IMR-90 (cell line): Measurements from ENCODE around the gene TIGD4. TPM values are rescaled to one million over a fixed set of nuclear protein-coding genes. Genes with fewer than 3 reads are reported as not detected.

Experiments
- ATAC-seq: fragments of 200-7000 bp; cut with Tn5 transposase; 2 replicates; pipeline ENCODE4 v1.9.1; 2020; ENCODE audit warnings: low read depth, mild to moderate bottlenecking, moderate library complexity
- BruUV-seq: library from RNA; stranded (reverse); fragments of 400-500 nt; replicated peaks from 2 replicates; lab custom pipeline; 2021; lab: Mats Ljungman, UMichigan
- CTCF ChIA-PET: fragments of 300-600 bp; formaldehyde crosslinking; extraction: SDS; loops from one replicate; lab custom pipeline; 2021; ENCODE audit warnings: antibody characterized with exemption; lab: Yijun Ruan, JAX
- POLR2A ChIA-PET: fragments of 300-600 bp; sonication (Branson Sonifier 250); formaldehyde crosslinking; loops from one replicate; lab custom pipeline; 2022; ENCODE audit warnings: antibody characterized with exemption; ENCODE audit not compliant: unreplicated experiment; lab: Charles Lee
- DNase-seq: peaks from one replicate; pipeline ENCODE4 v3.0.0; 2013
- H2AFZ ChIP-seq: replicated peaks from 2 replicates; pipeline ENCODE3; 2013; ENCODE audit warnings: low read length, mild to moderate bottlenecking; ENCODE audit not compliant: poor library complexity
- H2AK5ac ChIP-seq: 2 replicates; pipeline ENCODE4 v1.6.1; 2013; ENCODE audit warnings: low read depth, low read length, inconsistent platforms
- H2AK9ac ChIP-seq: replicated peaks from 2 replicates; pipeline ENCODE3; 2013; ENCODE audit warnings: mild to moderate bottlenecking, low read depth, low read length, moderate library complexity; ENCODE audit not compliant: poor library complexity
- H2BK120ac ChIP-seq: 2 replicates; pipeline ENCODE4 v1.6.1; 2013; ENCODE audit warnings: low read depth, low read length, inconsistent platforms
- H2BK15ac ChIP-seq: 3 replicates; pipeline ENCODE4 v1.6.1; 2013; ENCODE audit warnings: low read depth, low read length, inconsistent platforms
- H2BK20ac ChIP-seq: 2 replicates; pipeline ENCODE4 v1.6.1; 2013; ENCODE audit warnings: low read depth, mild to moderate bottlenecking, inconsistent platforms, low read length, moderate library complexity
- H2BK5ac ChIP-seq: 2 replicates; pipeline ENCODE4 v1.6.1; 2013; ENCODE audit warnings: mild to moderate bottlenecking, low read depth, low read length, inconsistent platforms; ENCODE audit not compliant: poor library complexity, severe bottlenecking
- H3K14ac ChIP-seq: replicated peaks from 2 replicates; pipeline ENCODE4 v1.6.1; 2013; ENCODE audit warnings: low read depth, low read length, inconsistent platforms
- H3K18ac ChIP-seq: 2 replicates; pipeline ENCODE4 v1.6.1; 2013; ENCODE audit warnings: low read depth, low read length, control low read depth
- H3K23ac ChIP-seq: 2 replicates; pipeline ENCODE4 v1.6.1; 2013; ENCODE audit warnings: low read depth, low read length, inconsistent platforms
- H3K27ac ChIP-seq: 2 replicates; pipeline ENCODE4 v1.5.1; 2013; ENCODE audit warnings: mild to moderate bottlenecking, control low read depth, low read length; ENCODE audit not compliant: insufficient read depth
- H3K27me3 ChIP-seq: 2 replicates; pipeline ENCODE4 v1.6.1; 2013; ENCODE audit warnings: low read length; ENCODE audit not compliant: control insufficient read depth, insufficient read depth
- H3K36me3 ChIP-seq: 2 replicates; pipeline ENCODE4 v1.6.1; 2013; ENCODE audit warnings: low read length, mixed read lengths; ENCODE audit not compliant: control insufficient read depth, insufficient read depth
- H3K4ac ChIP-seq: 2 replicates; pipeline ENCODE4 v1.6.1; 2013; ENCODE audit warnings: low read depth, low read length, inconsistent platforms
- H3K4me1 ChIP-seq: 2 replicates; pipeline ENCODE4 v1.6.1; 2013; ENCODE audit warnings: low read length, mixed read lengths; ENCODE audit not compliant: control insufficient read depth, insufficient read depth
- H3K4me2 ChIP-seq: 2 replicates; pipeline ENCODE4 v1.6.1; 2013; ENCODE audit warnings: low read depth, mild to moderate bottlenecking, control low read depth, low read length, moderate library complexity
- H3K4me3 ChIP-seq: 2 replicates; pipeline ENCODE4 v1.5.1; 2013; ENCODE audit warnings: low read depth, mild to moderate bottlenecking, control low read depth, low read length, moderate library complexity; ENCODE audit not compliant: insufficient read depth
- H3K56ac ChIP-seq: 2 replicates; pipeline ENCODE4 v1.6.1; 2013; ENCODE audit warnings: low read length, inconsistent platforms; ENCODE audit not compliant: insufficient read depth; ENCODE audit errors: extremely low read depth
- H3K79me1 ChIP-seq, 2 experiments: 2 replicates each; pipeline ENCODE4 v1.6.1; 2013; ENCODE audit warnings: low read length in 2 of 2, inconsistent platforms in 1 of 2, low read depth in 1 of 2
- H3K9ac ChIP-seq: 2 replicates; pipeline ENCODE4 v1.6.1; 2013; ENCODE audit warnings: low read depth, low read length, control low read depth
- H3K9me1 ChIP-seq: 2 replicates; pipeline ENCODE4 v1.6.1; 2013; ENCODE audit warnings: low read length, inconsistent platforms; ENCODE audit not compliant: insufficient read depth
- H3K9me3 ChIP-seq: 2 replicates; pipeline ENCODE4 v1.6.1; 2013; ENCODE audit warnings: low read length; ENCODE audit not compliant: control insufficient read depth, insufficient read depth
- H4K20me1 ChIP-seq: 2 replicates; pipeline ENCODE4 v1.6.1; 2013; ENCODE audit warnings: low read length, inconsistent platforms; ENCODE audit not compliant: insufficient read depth
- H4K5ac ChIP-seq: 2 replicates; pipeline ENCODE4 v1.6.1; 2013; ENCODE audit warnings: mild to moderate bottlenecking, low read depth, low read length, control low read depth
- H4K8ac ChIP-seq, 2 experiments: 2 replicates each; pipeline ENCODE4 v1.6.1; 2013; ENCODE audit warnings: low read depth in 2 of 2, low read length in 2 of 2, control low read depth in 1 of 2, inconsistent platforms in 1 of 2
- H4K91ac ChIP-seq: 2 replicates; pipeline ENCODE4 v1.6.1; 2013; ENCODE audit warnings: low read depth, low read length, inconsistent platforms; ENCODE audit not compliant: insufficient read depth
- FOS ChIP-seq: fragments of 150-350 bp; IDR thresholded peaks from 2 replicates; pipeline ENCODE4 v1.6.1; 2016; ENCODE audit warnings: low read depth, low read length
- MAZ ChIP-seq: IDR thresholded peaks from 2 replicates; pipeline ENCODE4 v1.6.1; 2012; ENCODE audit warnings: low read depth, mild to moderate bottlenecking, low read length, improper control_type of control experiment, moderate library complexity, borderline replicate concordance
- RCOR1 ChIP-seq: IDR thresholded peaks from 2 replicates; pipeline ENCODE4 v1.6.1; 2012; ENCODE audit warnings: mild to moderate bottlenecking, low read length, improper control_type of control experiment; ENCODE audit not compliant: insufficient replicate concordance
- dilution Hi-C: fragments of 300-500 bp; cut with HindIII; formaldehyde crosslinking; loops from one replicate; pipeline ENCODE4 v1.14.3; 2018; ENCODE audit warnings: low sequenced_read_pairs; ENCODE audit not compliant: unreplicated experiment
- in situ Hi-C: fragments of 300-500 bp; cut with MboI; formaldehyde crosslinking; loops from 3 replicates; pipeline ENCODE4 v1.14.3; 2019; ENCODE audit warnings: low sequenced_read_pairs, inconsistent platforms, mixed read lengths
- intact Hi-C: fragments of 100-400 bp; cut with micrococcal nuclease; formaldehyde crosslinking; loops from 2 replicates; pipeline ENCODE4 v1.10.0; 2022
- polyA plus RNA-seq, 3 experiments: library from polyadenylated mRNA; depleted of rRNA; stranded (reverse); fragments of >200 nt; gene quantifications; 2 replicates each; pipeline ENCODE4 v1.2.3, GENCODE V29; 2012; ENCODE audit warnings: low replicate concordance in 1 of 3
- total RNA-seq: library from RNA; depleted of rRNA; stranded (reverse); fragments of >200 nt; gene quantifications from 2 replicates; pipeline ENCODE4 v1.2.3, GENCODE V29; 2012

The TIGD4 gene
- total and polyA plus RNA-seq, 2 of the 4 experiments (the other 2 are of a cell fraction) = 0.03 TPM; not detected in 1

DNA sequence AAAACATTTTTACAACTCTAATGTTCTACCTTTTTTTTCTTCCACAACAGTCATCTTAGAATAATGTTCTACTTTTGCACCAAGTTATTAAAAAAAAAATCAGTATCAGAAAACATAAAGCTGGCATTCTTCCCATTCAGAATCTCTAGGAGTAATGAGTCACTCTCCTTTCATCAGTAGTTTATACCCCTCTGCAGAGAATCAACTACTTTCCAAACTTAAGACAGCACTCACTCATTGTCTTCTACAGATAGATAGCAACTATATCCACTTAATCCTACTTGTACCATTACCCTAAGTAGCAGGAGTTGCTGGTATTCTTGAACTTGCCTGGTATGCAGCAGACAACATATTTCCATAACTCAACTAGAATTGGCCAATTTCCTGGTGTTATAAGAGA, 3.2 kb downstream of the TIGD4 start:
- POLR2A ChIA-PET = no interaction called here
- H3K27me3 ChIP-seq = peaks cover 6% of the 10 kb centered on the region; the same call in 1 of the 2 replicates
- no peak overlapping the region for H3K4ac ChIP-seq
- no peak overlapping the region for H4K5ac ChIP-seq
- H2BK15ac ChIP-seq = no peak overlapping the region
- no peak overlapping the region for H3K56ac ChIP-seq
- no peak overlapping the region for H4K91ac ChIP-seq
- no peak overlapping the region for H3K4me3 ChIP-seq
- H3K36me3 ChIP-seq = no peaks in the 10 kb centered on the region
- dilution Hi-C loops (no loop called here), intact Hi-C loops (no loop called here), in situ Hi-C loops (no loop called here)
- no peak overlapping the region for H2BK20ac ChIP-seq
- H3K9me3 ChIP-seq = no peaks in the 10 kb centered on the region
- ATAC-seq = no peak
- H2BK120ac ChIP-seq = no peak overlapping the region
- H3K9ac ChIP-seq = no peak overlapping the region
- H3K4me1 ChIP-seq = no peaks in the 10 kb centered on the region
- H2BK5ac ChIP-seq = no peak overlapping the region
- H3K23ac ChIP-seq = no peak overlapping the region
- no peak overlapping the region for H3K18ac ChIP-seq
- H3K9me1 ChIP-seq = no peaks in the 10 kb centered on the region
- DNase-seq = peak; percentile 18
- H3K79me1 ChIP-seq = peaks cover 0 to 9% of the 10 kb centered on the region in 2 experiments; a peak in 1 of 4 replicates
- H3K14ac ChIP-seq = no peak overlapping the region
- BruUV-seq = no TSS peak
- H2AK5ac ChIP-seq = no peak overlapping the region
- H4K20me1 ChIP-seq = 0 out of 2 replicates have a peak, but pooled peaks cover 4% of the 10 kb centered on the region
- no peak overlapping the region for H3K4me2 ChIP-seq
- no peak overlapping the region for H2AFZ ChIP-seq
- H3K27ac ChIP-seq = no peak overlapping the region
- H4K8ac ChIP-seq = no peak overlapping the region
- CTCF ChIA-PET = no interaction called here
- no peak overlapping the region for H2AK9ac ChIP-seq
- TF ChIP-seq RCOR1 = no peak
- TF ChIP-seq MAZ = no peak
- no peak for TF ChIP-seq FOS
